ENCODE results near the gene GPR180.
"Not testable (repeated sequence)": the region's sequence is repeated elsewhere in the genome, so short reads cannot be mapped to it uniquely, and the experiment has no call there.

The GPR180 gene

GRCh38 chr13:94622344-94622743, 20.7 kb downstream of the GPR180 start:
- H3K36me3 Mint-ChIP-seq (ENCODE audit: low read depth) = peaks cover 39% of the 10 kb centered on the region
- no peaks in the 10 kb centered on the region for H3K4me1 Mint-ChIP-seq

GRCh38 chr13:94623316-94623715, 21.7 kb downstream of the GPR180 start:
- H3K36me3 Mint-ChIP-seq (ENCODE audit: low read depth) = peaks cover 39% of the 10 kb centered on the region
- no peak overlapping the region for H3K4me3 Mint-ChIP-seq
- no peaks in the 10 kb centered on the region for H3K9me3 Mint-ChIP-seq
- no peak overlapping the region for H3K27ac Mint-ChIP-seq
- no peaks in the 10 kb centered on the region for H3K27me3 Mint-ChIP-seq (ENCODE audit: low read depth)
- TF ChIP-seq, protein P1, sequence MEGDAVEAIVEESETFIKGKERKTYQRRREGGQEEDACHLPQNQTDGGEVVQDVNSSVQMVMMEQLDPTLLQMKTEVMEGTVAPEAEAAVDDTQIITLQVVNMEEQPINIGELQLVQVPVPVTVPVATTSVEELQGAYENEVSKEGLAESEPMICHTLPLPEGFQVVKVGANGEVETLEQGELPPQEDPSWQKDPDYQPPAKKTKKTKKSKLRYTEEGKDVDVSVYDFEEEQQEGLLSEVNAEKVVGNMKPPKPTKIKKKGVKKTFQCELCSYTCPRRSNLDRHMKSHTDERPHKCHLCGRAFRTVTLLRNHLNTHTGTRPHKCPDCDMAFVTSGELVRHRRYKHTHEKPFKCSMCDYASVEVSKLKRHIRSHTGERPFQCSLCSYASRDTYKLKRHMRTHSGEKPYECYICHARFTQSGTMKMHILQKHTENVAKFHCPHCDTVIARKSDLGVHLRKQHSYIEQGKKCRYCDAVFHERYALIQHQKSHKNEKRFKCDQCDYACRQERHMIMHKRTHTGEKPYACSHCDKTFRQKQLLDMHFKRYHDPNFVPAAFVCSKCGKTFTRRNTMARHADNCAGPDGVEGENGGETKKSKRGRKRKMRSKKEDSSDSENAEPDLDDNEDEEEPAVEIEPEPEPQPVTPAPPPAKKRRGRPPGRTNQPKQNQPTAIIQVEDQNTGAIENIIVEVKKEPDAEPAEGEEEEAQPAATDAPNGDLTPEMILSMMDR (IDR thresholded peaks at IDR 0.05; ENCODE audit: unreplicated experiment in 3 of 3) = no peak
- no peaks in the 10 kb centered on the region for H3K4me1 Mint-ChIP-seq

More at GRCh38 chr13:94622344-94622743, 20.7 kb downstream of the GPR180 start:
- H3K27ac Mint-ChIP-seq = no peak overlapping the region
- no peak overlapping the region for H3K4me3 Mint-ChIP-seq
- H3K27me3 Mint-ChIP-seq (ENCODE audit: low read depth) = no peaks in the 10 kb centered on the region
- TF ChIP-seq, protein P1 (IDR thresholded peaks at IDR 0.05; ENCODE audit: unreplicated experiment in 3 of 3) = no peak
- no peaks in the 10 kb centered on the region for H3K9me3 Mint-ChIP-seq

GRCh38 chr13:94630858-94631257, 29.2 kb downstream of the GPR180 start:
- no peak overlapping the region for H3K4me3 Mint-ChIP-seq
- H3K36me3 Mint-ChIP-seq (ENCODE audit: low read depth) = peaks cover 34% of the 10 kb centered on the region
- H3K4me1 Mint-ChIP-seq = no peaks in the 10 kb centered on the region
- TF ChIP-seq, protein P1 (IDR thresholded peaks at IDR 0.05; ENCODE audit: unreplicated experiment in 3 of 3) = no peak
- no peak overlapping the region for H3K27ac Mint-ChIP-seq
- peaks cover under 1% of the 10 kb centered on the region for H3K27me3 Mint-ChIP-seq (ENCODE audit: low read depth)
- H3K9me3 Mint-ChIP-seq = peaks cover 4% of the 10 kb centered on the region

GRCh38 chr13:94632226-94632980, 30.7 kb downstream of the GPR180 start:
- Mint-ChIP-seq H3K27me3 (ENCODE audit: low read depth) (peaks cover 3% of the 10 kb centered on the region), H3K27ac (no peak overlapping the region), H3K4me3 (no peak overlapping the region), H3K4me1 (no peaks in the 10 kb centered on the region), H3K36me3 (ENCODE audit: low read depth) (peaks cover 31% of the 10 kb centered on the region), H3K9me3 (peaks cover 11% of the 10 kb centered on the region)
- TF ChIP-seq, protein P1 (IDR thresholded peaks at IDR 0.05; ENCODE audit: unreplicated experiment in 3 of 3) = no peak

- H3K4me3 Mint-ChIP-seq; H3K27me3 Mint-ChIP-seq (ENCODE audit: low read depth); H3K27ac Mint-ChIP-seq; H3K4me1 Mint-ChIP-seq: not testable (repeated sequence)
- peaks cover 16% of the 10 kb centered on the region for H3K36me3 Mint-ChIP-seq (ENCODE audit: low read depth)
- peaks cover 18% of the 10 kb centered on the region for H3K9me3 Mint-ChIP-seq
These were observed 34.4 kb downstream of the GPR180 start for GRCh38 chr13:94636096-94636495.

GRCh38 chr13:94636942-94637578, 35.4 kb downstream of the GPR180 start:
- H3K27ac Mint-ChIP-seq = no peak overlapping the region
- peaks cover 9% of the 10 kb centered on the region for H3K36me3 Mint-ChIP-seq (ENCODE audit: low read depth)
- TF ChIP-seq, protein P1 (IDR thresholded peaks at IDR 0.05; ENCODE audit: unreplicated experiment in 3 of 3) = no peak

GRCh38 chr13:94637677-94638076, 36.0 kb downstream of the GPR180 start:
- not testable (repeated sequence) for H3K36me3 Mint-ChIP-seq (ENCODE audit: low read depth); H3K4me3 Mint-ChIP-seq; H3K27me3 Mint-ChIP-seq (ENCODE audit: low read depth); H3K27ac Mint-ChIP-seq
- H3K9me3 Mint-ChIP-seq = peaks cover 18% of the 10 kb centered on the region
- H3K4me1 Mint-ChIP-seq = peaks cover 19% of the 10 kb centered on the region

More at GRCh38 chr13:94636942-94637578, 35.4 kb downstream of the GPR180 start:
- H3K4me1 Mint-ChIP-seq = peaks cover 16% of the 10 kb centered on the region
- H3K27me3 Mint-ChIP-seq (ENCODE audit: low read depth) = peaks cover 3% of the 10 kb centered on the region
- no peak overlapping the region for H3K4me3 Mint-ChIP-seq
- H3K9me3 Mint-ChIP-seq = peaks cover 18% of the 10 kb centered on the region

All from nephron (organoid).